NK-92 (cell line): ENCODE results near the gene OR8H2.
"Not testable (repeated sequence)": the region's sequence is repeated elsewhere in the genome, so short reads cannot be mapped to it uniquely, and the experiment has no call there.

ENCODE experiments used
- DNase-seq: peaks from one replicate; lab custom pipeline; 2025; ENCODE audit not compliant: unreplicated experiment; lab: John Stamatoyannopoulos, UW

The OR8H2 gene

GRCh38 chr11:56103210-56103737, at the start of gene OR8H2:
Gene OR8H2 (plus strand): TSS chr11:56103687. CDS start chr11:56105043, 1,356 bp downstream.
- DNase-seq = no peak

- DNase-seq = not testable (repeated sequence)
These were observed 47.1 kb upstream of the OR8H2 start for GRCh38 chr11:56056366-56056765.

- not testable (repeated sequence) for DNase-seq
These were observed 45.7 kb upstream of the OR8H2 start for GRCh38 chr11:56057661-56058237.

GRCh38 chr11:56058260-56058780, 45.2 kb upstream of the OR8H2 start:
- not testable (repeated sequence) for DNase-seq

GRCh38 chr11:56066980-56067379, 36.5 kb upstream of the OR8H2 start:
- no peak for DNase-seq

GRCh38 chr11:56089697-56090096, 13.8 kb upstream of the OR8H2 start:
- DNase-seq = no peak

GRCh38 chr11:56093008-56093407, 10.5 kb upstream of the OR8H2 start, which contains the start of gene OR8I2:
Gene OR8I2 (plus strand): TSS chr11:56093308. CDS start chr11:56093308, 0 bp downstream.
- no peak for DNase-seq

- no peak for DNase-seq
These were observed 18.6 kb downstream of the OR8H2 start, which contains the start of gene OR8H3 for GRCh38 chr11:56122073-56122472. Gene OR8H3 (plus strand): TSS chr11:56122373. CDS start chr11:56122373, 0 bp downstream.

- no peak for DNase-seq
These were observed 36.7 kb downstream of the OR8H2 start, which contains the start of gene OR8J3 for GRCh38 chr11:56140151-56140661. Gene OR8J3 (minus strand): TSS chr11:56140201. CDS start chr11:56137718, 2,483 bp downstream.

- not testable (repeated sequence) for DNase-seq
These were observed 40.2 kb downstream of the OR8H2 start for GRCh38 chr11:56143681-56144080.

GRCh38 chr11:56151376-56151775, 47.9 kb downstream of the OR8H2 start:
- no peak for DNase-seq

GRCh38 chr11:56152333-56152732, 48.8 kb downstream of the OR8H2 start:
- DNase-seq = no peak
